GM19468 (cell line): ENCODE measurements around the gene SMDT1.
"Not testable (repeated sequence)": the region's sequence is repeated elsewhere in the genome, so short reads cannot be mapped to it uniquely, and the experiment has no call there.

Experiments
- ATAC-seq: cut with Tn5 transposase; IDR thresholded peaks from one replicate; pipeline ENCODE4 v1.9.1; 2021; ENCODE audit warnings: mild to moderate bottlenecking, moderate library complexity, moderate number of reproducible peaks; ENCODE audit not compliant: unreplicated experiment; ENCODE audit errors: extremely low read depth

Gene SMDT1

GRCh38 chr22:42101199-42101598, 21.7 kb downstream of the SMDT1 start:
- ATAC-seq = no peak

- ATAC-seq = not testable (repeated sequence)
These were observed 24.9 kb downstream of the SMDT1 start for GRCh38 chr22:42104332-42104860.

GRCh38 chr22:42108848-42109247, 29.3 kb downstream of the SMDT1 start:
- no peak for ATAC-seq

- no peak for ATAC-seq
These were observed 32.3 kb downstream of the SMDT1 start for GRCh38 chr22:42111798-42112197.

- not testable (repeated sequence) for ATAC-seq
These were observed 33.3 kb downstream of the SMDT1 start for GRCh38 chr22:42112793-42113192.

GRCh38 chr22:42114721-42115120, 35.2 kb downstream of the SMDT1 start:
- no peak for ATAC-seq

- ATAC-seq = not testable (repeated sequence)
These were observed 35.9 kb downstream of the SMDT1 start for GRCh38 chr22:42115420-42115830.

GRCh38 chr22:42116848-42117424, 37.4 kb downstream of the SMDT1 start:
- no peak for ATAC-seq

- not testable (repeated sequence) for ATAC-seq
These were observed 40.9 kb downstream of the SMDT1 start for GRCh38 chr22:42120231-42121021.

GRCh38 chr22:42123529-42123928, 44.0 kb downstream of the SMDT1 start:
- ATAC-seq = not testable (repeated sequence)

- no peak for ATAC-seq
These were observed 48.1 kb downstream of the SMDT1 start for GRCh38 chr22:42127606-42128005.

GRCh38 chr22:42128007-42128406, 48.5 kb downstream of the SMDT1 start:
- ATAC-seq = not testable (repeated sequence)

- ATAC-seq = not testable (repeated sequence)
These were observed 49.5 kb downstream of the SMDT1 start for GRCh38 chr22:42128776-42129694.

GRCh38 chr22:42130182-42130581, 50.7 kb downstream of the SMDT1 start:
- not testable (repeated sequence) for ATAC-seq

- ATAC-seq = not testable (repeated sequence)
These were observed 51.3 kb downstream of the SMDT1 start, which contains the start of gene CYP2D6 for GRCh38 chr22:42130639-42131431. CYP2D6 (minus strand) TSS chr22:42130810; CDS start chr22:42130791, 19 bp downstream.

- ATAC-seq = no peak
These were observed 52.1 kb downstream of the SMDT1 start for GRCh38 chr22:42131562-42131961.

GRCh38 chr22:42132457-42132856, 53.0 kb downstream of the SMDT1 start:
- ATAC-seq = no peak
